Endothelial cell of umbilical vein (primary cell): Measurements from ENCODE around the gene FNIP2. TPM values are rescaled to one million over a fixed set of nuclear protein-coding genes. Genes with fewer than 3 reads are reported as not detected.
A peak's percentile ranks its signal among the peaks of the same experiment; 100 is the strongest.
"Not testable (repeated sequence)": the region's sequence is repeated elsewhere in the genome, so short reads cannot be mapped to it uniquely, and the experiment has no call there.

Experiments
- BruUV-seq: library from RNA; stranded (reverse); fragments of 400-500 nt; replicated peaks from 2 replicates; lab custom pipeline; 2021; lab: Mats Ljungman, UMichigan
- CTCF ChIA-PET: fragments of 300-600, 350-600 bp; sonication (Branson Sonifier 250); formaldehyde crosslinking; loops from one replicate; lab custom pipeline; 2021; ENCODE audit warnings: antibody characterized with exemption, inconsistent platforms; lab: Charles Lee
- POLR2A ChIA-PET: fragments of 300-600, 350-600 bp; sonication (Branson Sonifier 250); formaldehyde crosslinking; loops from one replicate; lab custom pipeline; 2021; ENCODE audit warnings: antibody characterized with exemption, inconsistent platforms; lab: Charles Lee
- DNase-seq: peaks from one replicate; pipeline ENCODE4 v3.0.0-alpha.2; 2011; ENCODE audit warnings: low read depth, low spot score
- FAIRE-seq: peaks from 2 replicates; lab custom pipeline; 2011; peaks lifted over from hg19 to GRCh38; lab: Jason Lieb, UNC
- H2AFZ ChIP-seq: 2 replicates; pipeline ENCODE4 v1.6.0; 2012; ENCODE audit warnings: low read depth, low read length, control low read depth, inconsistent platforms
- H3K27ac ChIP-seq: 2 replicates; pipeline ENCODE4 v1.5.1; 2011; ENCODE audit warnings: low read depth, mild to moderate bottlenecking, control low read depth, low read length, moderate library complexity; ENCODE audit not compliant: insufficient read depth
- H3K27me3 ChIP-seq, 2 experiments: 2 replicates each; pipeline versions ENCODE4 v1.6.0 to v1.6.1; 2011; ENCODE audit warnings: low read length in 2 of 2, mixed read lengths in 1 of 2; ENCODE audit not compliant: control insufficient read depth in 2 of 2, insufficient read depth in 2 of 2
- H3K36me3 ChIP-seq, 2 experiments: 2 replicates in 1 of 2; 3 replicates in 1 of 2; pipeline ENCODE4 v1.5.1; 2011; ENCODE audit warnings: low read length in 2 of 2, mild to moderate bottlenecking in 1 of 2, moderate library complexity in 1 of 2; ENCODE audit not compliant: control insufficient read depth in 2 of 2, insufficient read depth in 2 of 2; ENCODE audit errors: extremely low read depth in 1 of 2
- H3K4me1 ChIP-seq: 3 replicates; pipeline ENCODE4 v1.5.1; 2011; ENCODE audit warnings: mild to moderate bottlenecking, low read length; ENCODE audit not compliant: control insufficient read depth, insufficient read depth; ENCODE audit errors: extremely low read depth
- H3K4me2 ChIP-seq: 2 replicates; pipeline ENCODE4 v1.6.1; 2011; ENCODE audit warnings: low read length, control low read depth, mixed read lengths; ENCODE audit not compliant: insufficient read depth
- H3K4me3 ChIP-seq, 3 experiments: fragments of 200-600 bp in 1 of 3; sonication (generic), shearing (Covaris generic) in 1 of 3; replicated peaks in 1 of 3; 2 replicates each; pipeline ENCODE4 v1.5.1; 2011 to 2016; ENCODE audit warnings: control low read depth in 3 of 3, low read length in 3 of 3, mild to moderate bottlenecking in 2 of 3, inconsistent platforms in 1 of 3, low read depth in 1 of 3, moderate library complexity in 1 of 3; ENCODE audit not compliant: insufficient read depth in 1 of 3
- H3K79me2 ChIP-seq: 2 replicates; pipeline ENCODE4 v1.6.0; 2012; ENCODE audit warnings: low read length, inconsistent platforms; ENCODE audit not compliant: control insufficient read depth, insufficient read depth
- H3K9ac ChIP-seq: replicated peaks from 2 replicates; pipeline ENCODE3; 2011; ENCODE audit warnings: low read length, control low read depth; ENCODE audit not compliant: insufficient read depth; ENCODE audit errors: extremely low read depth
- H3K9me1 ChIP-seq: replicated peaks from 3 replicates; pipeline ENCODE4 v1.6.0; 2011; ENCODE audit warnings: mild to moderate bottlenecking, low read length; ENCODE audit not compliant: control insufficient read depth, insufficient read depth; ENCODE audit errors: extremely low read depth
- H3K9me3 ChIP-seq: replicated peaks from 2 replicates; pipeline ENCODE4 v1.5.1; 2012; ENCODE audit warnings: low read length, inconsistent platforms; ENCODE audit not compliant: control insufficient read depth, insufficient read depth
- H4K20me1 ChIP-seq: replicated peaks from 2 replicates; pipeline ENCODE3; 2011; ENCODE audit warnings: mild to moderate bottlenecking, low read length; ENCODE audit not compliant: control insufficient read depth, insufficient read depth; ENCODE audit errors: extremely low read depth
- CTCF ChIP-seq, 2 donors: IDR thresholded peaks; 1 replicate in 1 of 2; 2 replicates in 1 of 2; pipeline ENCODE4 v1.5.1; 2011; ENCODE audit warnings: low read length in 2 of 2, mild to moderate bottlenecking in 2 of 2, moderate library complexity in 2 of 2, control low read depth in 1 of 2, inconsistent platforms in 1 of 2, low read depth in 1 of 2; ENCODE audit not compliant: insufficient read depth in 1 of 2; ENCODE audit errors: extremely low read depth in 1 of 2
- EZH2 ChIP-seq: IDR thresholded peaks from 2 replicates; pipeline ENCODE4 v1.6.1; 2012; ENCODE audit warnings: borderline replicate concordance, low read depth, mild to moderate bottlenecking, moderate library complexity, low read length, inconsistent platforms; ENCODE audit not compliant: severe bottlenecking
- JUN ChIP-seq: IDR thresholded peaks from 2 replicates; pipeline ENCODE4 v1.6.1; 2011; ENCODE audit warnings: borderline replicate concordance, low read depth; ENCODE audit not compliant: insufficient read length, insufficient read depth
- MAX ChIP-seq: IDR thresholded peaks from 2 replicates; pipeline ENCODE4 v1.6.1; 2011; ENCODE audit not compliant: insufficient read depth, insufficient read length
- MYC ChIP-seq: IDR thresholded peaks from one replicate; pipeline ENCODE4 v1.6.1; 2011; ENCODE audit warnings: mild to moderate bottlenecking, low read depth, low read length
- POLR2A ChIP-seq: IDR thresholded peaks from 2 replicates; pipeline ENCODE4 v1.6.1; 2012; ENCODE audit warnings: low read depth, mild to moderate bottlenecking, control low read depth, low read length
- POLR2AphosphoS5 ChIP-seq: IDR thresholded peaks from 2 replicates; pipeline ENCODE4 v1.6.1; 2012; ENCODE audit warnings: low read depth, mild to moderate bottlenecking, control low read depth, low read length, moderate library complexity; ENCODE audit not compliant: insufficient read depth
- dilution Hi-C: fragments of 300-500 bp; cut with MboI; formaldehyde crosslinking; loops from one replicate; pipeline ENCODE4 v1.15.0; 2019; ENCODE audit warnings: low sequenced_read_pairs; ENCODE audit not compliant: extremely low pct_ligation_motif_present
- intact Hi-C: fragments of 100-400 bp; cut with micrococcal nuclease; formaldehyde crosslinking; loops from one replicate; pipeline ENCODE4 v1.10.0; 2022
- polyA plus RNA-seq, 4 experiments: library from polyadenylated mRNA; depleted of rRNA in 3 of 4; stranded (reverse) in 3 of 4; unstranded in 1 of 4; fragments of >200 nt; gene quantifications; 2 replicates each; pipeline versions ENCODE4 v1.2.1 to v1.2.3, GENCODE V29; 2011 to 2012; ENCODE audit warnings: missing spikeins in 1 of 4
- total RNA-seq: library from RNA; stranded (reverse); gene quantifications from 2 replicates; pipeline ENCODE4 v1.2.3, GENCODE V29; 2021

Gene FNIP2
- total and polyA plus RNA-seq, 2 donors (not counting 3 experiments of a cell fraction or from before 2014, with no cell fraction given) = 4.5 to 14.4 TPM

GRCh38 chr4:158827543-158827981 is 58.7 kb downstream of the FNIP2 start:
- intact Hi-C loops (loop anchor here (1.0 kb wide), 1 partner anchor 58 kb away; the partner anchor contains the start of gene FNIP2), dilution Hi-C loops (no loop called here)
- H3K79me2 ChIP-seq = peaks cover 2% of the 10 kb centered on the region
- no peaks in the 10 kb centered on the region for H3K9me1 ChIP-seq
- H3K4me3 ChIP-seq = no peak overlapping the region
- peaks cover 41% of the 10 kb centered on the region for H3K4me1 ChIP-seq
- H2AFZ ChIP-seq = no peak overlapping the region
- H3K9ac ChIP-seq = no peak overlapping the region
- H3K27ac ChIP-seq = no peak overlapping the region
- peaks cover 0 to 3% of the 10 kb centered on the region in 2 experiments for H3K36me3 ChIP-seq
- POLR2A ChIA-PET = no interaction called here
- CTCF ChIA-PET = interaction anchor here (1.3 to 4.5 kb wide), 3 partner anchors 9 to 24 kb away, joined by 3 to 20 read pairs (median 7); no protein-coding TSS in a partner anchor
- H3K9me3 ChIP-seq = no peaks in the 10 kb centered on the region
- no peaks in the 10 kb centered on the region for H4K20me1 ChIP-seq
- H3K27me3 ChIP-seq = no peaks in the 10 kb centered on the region
- TF ChIP-seq POLR2AphosphoS5 (no peak), EZH2 (no peak), JUN (no peak), POLR2A (no peak), CTCF (IDR thresholded peaks at IDR 0.05; ENCODE audit: extremely low read depth in 1 of 2, insufficient read depth in 1 of 2, low read depth in 1 of 2, low read length in 2 of 2) (no peak), MYC (no peak), MAX (no peak)
- FAIRE-seq (no peak), DNase-seq (no peak)
- no TSS peak for BruUV-seq
- peak overlapping the region; percentile 9 for H3K4me2 ChIP-seq

GRCh38 chr4:158828151-158828550 is 59.3 kb downstream of the FNIP2 start:
- FAIRE-seq, H3K79me2 ChIP-seq, BruUV-seq, H2AFZ ChIP-seq, H3K9me1 ChIP-seq, intact Hi-C loops, H4K20me1 ChIP-seq, H3K27ac ChIP-seq, dilution Hi-C loops, H3K9ac ChIP-seq, H3K27me3 ChIP-seq, H3K9me3 ChIP-seq, H3K36me3 ChIP-seq, H3K4me3 ChIP-seq, DNase-seq, POLR2A ChIA-PET, H3K4me2 ChIP-seq: not testable (repeated sequence)
- H3K4me1 ChIP-seq = peaks cover 41% of the 10 kb centered on the region
- CTCF ChIA-PET = interaction anchor here (1.1 to 4.5 kb wide), 3 partner anchors 9 to 24 kb away, joined by 3 to 20 read pairs (median 7); no protein-coding TSS in a partner anchor
